Neural crest cell (in vitro differentiated cells): ENCODE results near the gene LIMK1. TPM values are rescaled to one million over a fixed set of nuclear protein-coding genes. Genes with fewer than 3 reads are reported as not detected.

Source experiments
- DNase-seq: peaks from one replicate; pipeline ENCODE4 v3.0.0; 2021; ENCODE audit warnings: low read depth, mixed read lengths, low spot score
- H3K27ac Mint-ChIP-seq: one replicate; pipeline ENCODE4 v1.8.0; 2021; ENCODE audit warnings: mild to moderate bottlenecking, mixed read lengths; ENCODE audit not compliant: unreplicated experiment
- H3K27me3 Mint-ChIP-seq: 2 replicates; pipeline ENCODE4 v1.8.0; 2021; ENCODE audit warnings: low read depth, mild to moderate bottlenecking, mixed read lengths
- H3K36me3 Mint-ChIP-seq: 2 replicates; pipeline ENCODE4 v1.8.0; 2021; ENCODE audit warnings: low read depth, mild to moderate bottlenecking, mixed read lengths
- H3K4me1 Mint-ChIP-seq: 2 replicates; pipeline ENCODE4 v1.8.0; 2021; ENCODE audit warnings: mixed read lengths
- H3K4me3 Mint-ChIP-seq: one replicate; pipeline ENCODE4 v1.8.0; 2021; ENCODE audit warnings: mild to moderate bottlenecking, mixed read lengths
- H3K9me3 Mint-ChIP-seq: 2 replicates; pipeline ENCODE4 v1.8.0; 2021; ENCODE audit warnings: mixed read lengths
- CTCF ChIP-seq: fragments of 200-600 bp; sonication (generic); conservative IDR thresholded peaks from 2 replicates; pipeline ENCODE4 v1.5.0; 2021; ENCODE audit warnings: antibody characterized with exemption, mild to moderate bottlenecking
- long read RNA-seq: library from polyadenylated mRNA; unstranded; transcript quantifications from one replicate; pipeline ENCODE4 v2.0.0, GENCODE V29; 2020
- total RNA-seq: library from RNA; stranded (reverse); gene quantifications from 2 replicates; pipeline ENCODE4 v1.2.1, GENCODE V29; 2021

Gene LIMK1
- total RNA-seq = 80.4 and 82.1 TPM in 2 replicates
- long read RNA-seq = 0 reads

GRCh38 chr7:74083117-74083876 is at the start of gene LIMK1:
Gene LIMK1, plus strand, starts transcription at chr7:74083804. Its CDS starts 187 bp downstream, at chr7:74083991.
- no peak for TF ChIP-seq CTCF
- peak within 1 kb of the TSS; percentile 98 for H3K27ac Mint-ChIP-seq
- H3K36me3 Mint-ChIP-seq = peaks cover 2% of the 10 kb centered on the region
- peaks cover 29% of the 10 kb centered on the region for H3K4me1 Mint-ChIP-seq
- H3K27me3 Mint-ChIP-seq = no peaks in the 10 kb centered on the region
- peak within 1 kb of the TSS; percentile 90 for H3K4me3 Mint-ChIP-seq
- peak; percentile 73 for DNase-seq
- H3K9me3 Mint-ChIP-seq = no peaks in the 10 kb centered on the region

- Mint-ChIP-seq H3K27ac (no peak overlapping the region), H3K36me3 (no peaks in the 10 kb centered on the region), H3K4me3 (no peak overlapping the region), H3K27me3 (peaks cover 3% of the 10 kb centered on the region), H3K4me1 (peaks cover 9% of the 10 kb centered on the region), H3K9me3 (no peaks in the 10 kb centered on the region)
- DNase-seq = no peak
- TF ChIP-seq CTCF = no peak
Observed at GRCh38 chr7:74037609-74038008, 46.0 kb upstream of the LIMK1 start.

- no peak for TF ChIP-seq CTCF
- H3K4me3 Mint-ChIP-seq = no peak overlapping the region
- H3K27me3 Mint-ChIP-seq = peaks cover 8% of the 10 kb centered on the region
- H3K4me1 Mint-ChIP-seq = peaks cover 8% of the 10 kb centered on the region
- H3K36me3 Mint-ChIP-seq = no peaks in the 10 kb centered on the region
- no peak for DNase-seq
- H3K9me3 Mint-ChIP-seq = no peaks in the 10 kb centered on the region
- no peak overlapping the region for H3K27ac Mint-ChIP-seq
Observed at GRCh38 chr7:74038194-74038961, 45.2 kb upstream of the LIMK1 start.

GRCh38 chr7:74039337-74039736 is 44.3 kb upstream of the LIMK1 start:
- Mint-ChIP-seq H3K9me3 (no peaks in the 10 kb centered on the region), H3K27me3 (peaks cover 9% of the 10 kb centered on the region), H3K4me1 (peaks cover 5% of the 10 kb centered on the region), H3K36me3 (no peaks in the 10 kb centered on the region), H3K27ac (no peak overlapping the region), H3K4me3 (no peak overlapping the region)
- no peak for TF ChIP-seq CTCF
- DNase-seq = no peak

- Mint-ChIP-seq H3K9me3 (no peaks in the 10 kb centered on the region), H3K4me3 (no peak overlapping the region), H3K27ac (no peak overlapping the region), H3K36me3 (no peaks in the 10 kb centered on the region), H3K27me3 (peaks cover 9% of the 10 kb centered on the region), H3K4me1 (peaks cover 5% of the 10 kb centered on the region)
- no peak for TF ChIP-seq CTCF
- DNase-seq = no peak
Observed at GRCh38 chr7:74040101-74040790, 43.4 kb upstream of the LIMK1 start.
